Gastroesophageal sphincter (tissue), 3 donors: ENCODE data around the gene PACRG.

ENCODE experiments used
- POLR2A ChIP-seq, 2 donors: fragments of 450-650 bp; IDR thresholded peaks; one replicate each; pipeline ENCODE4 v1.6.1; 2017; ENCODE audit warnings: antibody characterized with exemption in 2 of 2, mild to moderate bottlenecking in 2 of 2, moderate library complexity in 1 of 2
- POLR2AphosphoS5 ChIP-seq: sonication (generic); formaldehyde crosslinking; IDR thresholded peaks from one replicate; pipeline ENCODE4 v1.6.1; 2017; ENCODE audit warnings: antibody characterized with exemption
- TF ChIP-seq, protein P1 (sequence below), 4 experiments: fragments of 200-600 bp in 2 of 4; fragments of 450-650 bp in 2 of 4; sonication (generic) in 1 of 4; IDR thresholded peaks; one replicate each; pipeline ENCODE4 v1.5.1; 2017 to 2019; ENCODE audit warnings: antibody characterized with exemption in 4 of 4, mild to moderate bottlenecking in 2 of 4, moderate library complexity in 2 of 4

DNA sequence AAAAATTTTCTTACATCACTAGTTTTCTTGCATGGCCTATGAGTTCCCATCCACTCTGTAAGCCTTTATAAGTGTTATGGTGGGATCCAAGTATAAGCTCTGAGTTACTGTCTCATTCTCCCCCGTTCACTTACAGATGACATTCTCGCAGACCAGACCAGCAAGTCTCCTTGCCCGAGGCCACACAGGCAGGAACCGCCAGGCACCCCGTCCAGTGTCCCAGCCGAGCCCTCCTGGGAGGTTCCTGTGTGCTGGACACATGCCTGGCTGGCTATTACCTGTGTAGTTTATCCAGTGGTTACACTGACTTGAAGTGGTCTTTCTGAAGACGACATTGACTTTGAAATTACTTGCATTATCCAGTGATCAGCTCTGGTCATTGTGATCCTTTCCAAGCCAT is 451.9 kb downstream of the PACRG start:
- no peak for TF ChIP-seq POLR2AphosphoS5
- no peak for TF ChIP-seq POLR2A (IDR thresholded peaks at IDR 0.05)
- TF ChIP-seq, protein P1, sequence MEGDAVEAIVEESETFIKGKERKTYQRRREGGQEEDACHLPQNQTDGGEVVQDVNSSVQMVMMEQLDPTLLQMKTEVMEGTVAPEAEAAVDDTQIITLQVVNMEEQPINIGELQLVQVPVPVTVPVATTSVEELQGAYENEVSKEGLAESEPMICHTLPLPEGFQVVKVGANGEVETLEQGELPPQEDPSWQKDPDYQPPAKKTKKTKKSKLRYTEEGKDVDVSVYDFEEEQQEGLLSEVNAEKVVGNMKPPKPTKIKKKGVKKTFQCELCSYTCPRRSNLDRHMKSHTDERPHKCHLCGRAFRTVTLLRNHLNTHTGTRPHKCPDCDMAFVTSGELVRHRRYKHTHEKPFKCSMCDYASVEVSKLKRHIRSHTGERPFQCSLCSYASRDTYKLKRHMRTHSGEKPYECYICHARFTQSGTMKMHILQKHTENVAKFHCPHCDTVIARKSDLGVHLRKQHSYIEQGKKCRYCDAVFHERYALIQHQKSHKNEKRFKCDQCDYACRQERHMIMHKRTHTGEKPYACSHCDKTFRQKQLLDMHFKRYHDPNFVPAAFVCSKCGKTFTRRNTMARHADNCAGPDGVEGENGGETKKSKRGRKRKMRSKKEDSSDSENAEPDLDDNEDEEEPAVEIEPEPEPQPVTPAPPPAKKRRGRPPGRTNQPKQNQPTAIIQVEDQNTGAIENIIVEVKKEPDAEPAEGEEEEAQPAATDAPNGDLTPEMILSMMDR (IDR thresholded peaks at IDR 0.05): no peak
